Neural progenitor cell (in vitro differentiated cells): Measurements from ENCODE around the gene OGFOD2. TPM values are rescaled to one million over a fixed set of nuclear protein-coding genes. Genes with fewer than 3 reads are reported as not detected.

Experiments used
- DNase-seq: peaks from one replicate; pipeline ENCODE4 v3.0.0-alpha.2; 2016; ENCODE audit warnings: low spot score
- H2AFZ ChIP-seq: fragments of 200-600 bp; sonication (generic); replicated peaks from 2 replicates; pipeline ENCODE4 v1.6.1; 2016; ENCODE audit warnings: antibody characterized with exemption
- H3F3A ChIP-seq: fragments of 200-600 bp; sonication (generic); 2 replicates; pipeline ENCODE4 v1.6.1; 2016; ENCODE audit warnings: antibody characterized with exemption, low read depth
- H3K27ac ChIP-seq: fragments of 200-600 bp; sonication (generic); 2 replicates; pipeline ENCODE4 v1.5.1; 2016; ENCODE audit warnings: mild to moderate bottlenecking
- H3K27me3 ChIP-seq: fragments of 200-600 bp; sonication (generic); 2 replicates; pipeline ENCODE4 v1.6.1; 2016; ENCODE audit warnings: mild to moderate bottlenecking, moderate library complexity
- H3K36me3 ChIP-seq: fragments of 200-600 bp; sonication (generic); 2 replicates; pipeline ENCODE4 v1.5.1; 2016
- H3K4me1 ChIP-seq: fragments of 200-600 bp; sonication (generic); 2 replicates; pipeline ENCODE4 v1.6.1; 2016; ENCODE audit warnings: mixed run types
- H3K4me2 ChIP-seq: fragments of 200-600 bp; sonication (generic); 2 replicates; pipeline ENCODE4 v1.6.1; 2016
- H3K4me3 ChIP-seq: fragments of 200-600 bp; sonication (generic); 2 replicates; pipeline ENCODE4 v1.5.1; 2016
- H3K79me2 ChIP-seq: fragments of 200-600 bp; sonication (generic); 2 replicates; pipeline ENCODE4 v1.6.1; 2016; ENCODE audit warnings: low read depth
- H3K9ac ChIP-seq: fragments of 200-600 bp; sonication (generic); 2 replicates; pipeline ENCODE4 v1.6.1; 2016
- H3K9me3 ChIP-seq: fragments of 200-600 bp; sonication (generic); 2 replicates; pipeline ENCODE4 v1.5.1; 2016; ENCODE audit warnings: low read depth
- H4K20me1 ChIP-seq: fragments of 200-600 bp; sonication (generic); 2 replicates; pipeline ENCODE4 v1.6.1; 2016; ENCODE audit warnings: low read depth
- H3K27ac Mint-ChIP-seq: 3 replicates; pipeline ENCODE4 v1.8.0; 2021; ENCODE audit warnings: mixed read lengths
- H3K27me3 Mint-ChIP-seq: 2 replicates; pipeline ENCODE4 v1.8.0; 2022; ENCODE audit warnings: low read depth, mild to moderate bottlenecking, inconsistent platforms, moderate library complexity, mixed read lengths; ENCODE audit not compliant: insufficient read depth
- H3K36me3 Mint-ChIP-seq: 3 replicates; pipeline ENCODE4 v1.8.0; 2021; ENCODE audit warnings: mixed read lengths
- H3K4me1 Mint-ChIP-seq: 3 replicates; pipeline ENCODE4 v1.8.0; 2021; ENCODE audit warnings: mixed read lengths
- H3K4me3 Mint-ChIP-seq: 3 replicates; pipeline ENCODE4 v1.8.0; 2021; ENCODE audit warnings: mild to moderate bottlenecking, moderate library complexity, mixed read lengths
- H3K9me3 Mint-ChIP-seq: 3 replicates; pipeline ENCODE4 v1.8.0; 2020; ENCODE audit warnings: mixed read lengths
- CTCF ChIP-seq: fragments of 200-600 bp; sonication (generic); IDR thresholded peaks from 2 replicates; pipeline ENCODE4 v1.5.1; 2017; ENCODE audit warnings: antibody characterized with exemption, mild to moderate bottlenecking
- EZH2 ChIP-seq: fragments of 200-600 bp; sonication (generic); IDR thresholded peaks from 2 replicates; pipeline ENCODE4 v1.6.1; 2017; ENCODE audit warnings: antibody characterized with exemption, mild to moderate bottlenecking, moderate library complexity
- EZH2phosphoT487 ChIP-seq: fragments of 200-600 bp; sonication (generic); IDR thresholded peaks from 2 replicates; pipeline ENCODE4 v1.6.1; 2017; ENCODE audit warnings: antibody characterized with exemption
- total RNA-seq: library from RNA; depleted of rRNA; stranded (reverse); fragments of >200 nt; gene quantifications from 2 replicates; pipeline ENCODE4 v1.2.3, GENCODE V29; 2015; ENCODE audit warnings: low replicate concordance

The OGFOD2 gene
- total RNA-seq, 1 donor from 2014 or later = 9.9 TPM

- no peak overlapping the region for H3K27ac Mint-ChIP-seq
- no peaks in the 10 kb centered on the region for H3K4me1 Mint-ChIP-seq
- Histone ChIP-seq H2AFZ (no peak overlapping the region), H3F3A (no peaks in the 10 kb centered on the region), H3K9me3 (no peaks in the 10 kb centered on the region), H3K4me3 (no peak overlapping the region), H3K9ac (no peak overlapping the region), H3K4me1 (no peaks in the 10 kb centered on the region), H3K4me2 (no peak overlapping the region), H3K36me3 (no peaks in the 10 kb centered on the region), H3K79me2 (no peaks in the 10 kb centered on the region), H3K27me3 (no peaks in the 10 kb centered on the region), H3K27ac (no peak overlapping the region), H4K20me1 (no peaks in the 10 kb centered on the region)
- H3K4me3 Mint-ChIP-seq = no peak overlapping the region
- peaks cover 2% of the 10 kb centered on the region for H3K27me3 Mint-ChIP-seq
- H3K9me3 Mint-ChIP-seq = no peaks in the 10 kb centered on the region
- no peaks in the 10 kb centered on the region for H3K36me3 Mint-ChIP-seq
- TF ChIP-seq CTCF (no peak), EZH2 (no peak), EZH2phosphoT487 (no peak)
- peak; percentile 33 for DNase-seq
These were observed 17.3 kb downstream of the OGFOD2 start for GRCh38 chr12:122992386-122992785.

- Histone ChIP-seq H3F3A (no peaks in the 10 kb centered on the region), H3K9ac (no peak overlapping the region), H3K79me2 (no peaks in the 10 kb centered on the region), H3K36me3 (no peaks in the 10 kb centered on the region), H2AFZ (no peak overlapping the region), H3K4me1 (peaks cover 3% of the 10 kb centered on the region), H3K27me3 (no peaks in the 10 kb centered on the region), H3K27ac (no peak overlapping the region), H3K4me3 (no peak overlapping the region), H4K20me1 (no peaks in the 10 kb centered on the region), H3K4me2 (no peak overlapping the region), H3K9me3 (no peaks in the 10 kb centered on the region)
- H3K4me1 Mint-ChIP-seq = no peaks in the 10 kb centered on the region
- TF ChIP-seq CTCF (no peak), EZH2 (no peak), EZH2phosphoT487 (no peak)
- no peaks in the 10 kb centered on the region for H3K9me3 Mint-ChIP-seq
- H3K27me3 Mint-ChIP-seq = peaks cover 2% of the 10 kb centered on the region
- H3K36me3 Mint-ChIP-seq = no peaks in the 10 kb centered on the region
- H3K27ac Mint-ChIP-seq = no peak overlapping the region
- H3K4me3 Mint-ChIP-seq = no peak overlapping the region
- no peak for DNase-seq
These were observed 19.2 kb downstream of the OGFOD2 start for GRCh38 chr12:122994140-122994675.

- TF ChIP-seq EZH2 = no peak
- TF ChIP-seq EZH2phosphoT487 = no peak
- H4K20me1 ChIP-seq = no peaks in the 10 kb centered on the region
- Mint-ChIP-seq H3K36me3 (no peaks in the 10 kb centered on the region), H3K4me1 (no peaks in the 10 kb centered on the region), H3K27me3 (no peaks in the 10 kb centered on the region), H3K27ac (no peak overlapping the region), H3K9me3 (no peaks in the 10 kb centered on the region), H3K4me3 (no peak overlapping the region)
- H3K9me3 ChIP-seq = no peaks in the 10 kb centered on the region
- H3K4me2 ChIP-seq = no peak overlapping the region
- no peak for DNase-seq
- no peaks in the 10 kb centered on the region for H3K27me3 ChIP-seq
- no peaks in the 10 kb centered on the region for H3K79me2 ChIP-seq
- H2AFZ ChIP-seq = no peak overlapping the region
- no peaks in the 10 kb centered on the region for H3K36me3 ChIP-seq
- H3F3A ChIP-seq = no peaks in the 10 kb centered on the region
- no peak overlapping the region for H3K27ac ChIP-seq
- no peak overlapping the region for H3K4me3 ChIP-seq
- peaks cover 8% of the 10 kb centered on the region for H3K4me1 ChIP-seq
- H3K9ac ChIP-seq = no peak overlapping the region
These were observed 19.9 kb downstream of the OGFOD2 start for GRCh38 chr12:122994781-122995502.

GRCh38 chr12:122995503-122996187 is 20.6 kb downstream of the OGFOD2 start:
- H3K4me3 ChIP-seq = no peak overlapping the region
- H3K27me3 ChIP-seq = no peaks in the 10 kb centered on the region
- no peak overlapping the region for H3K9ac ChIP-seq
- Mint-ChIP-seq H3K9me3 (no peaks in the 10 kb centered on the region), H3K27me3 (no peaks in the 10 kb centered on the region), H3K27ac (no peak overlapping the region), H3K4me1 (peaks cover 3% of the 10 kb centered on the region), H3K4me3 (no peak overlapping the region), H3K36me3 (no peaks in the 10 kb centered on the region)
- no peak for DNase-seq
- TF ChIP-seq EZH2 (no peak), EZH2phosphoT487 (no peak), CTCF (no peak)
- H3K9me3 ChIP-seq = no peaks in the 10 kb centered on the region
- no peak overlapping the region for H3K4me2 ChIP-seq
- H3K36me3 ChIP-seq = no peaks in the 10 kb centered on the region
- no peak overlapping the region for H2AFZ ChIP-seq
- H3K27ac ChIP-seq = no peak overlapping the region
- H3K79me2 ChIP-seq = no peaks in the 10 kb centered on the region
- no peaks in the 10 kb centered on the region for H4K20me1 ChIP-seq
- peaks cover 8% of the 10 kb centered on the region for H3K4me1 ChIP-seq
- no peaks in the 10 kb centered on the region for H3F3A ChIP-seq
